GM23338 (cell line): ENCODE data around the gene BTG3. TPM values are rescaled to one million over a fixed set of nuclear protein-coding genes. Genes with fewer than 3 reads are reported as not detected.

ENCODE experiments used
- ATAC-seq: fragments of 200-7000 bp; cut with Tn5 transposase; 3 replicates; pipeline ENCODE4 v1.9.1; 2020
- DNase-seq: peaks from one replicate; pipeline ENCODE4 v3.0.0-alpha.2; 2015; ENCODE audit warnings: low spot score
- H2AFZ ChIP-seq: fragments of 200-600 bp; sonication (generic); 2 replicates; pipeline ENCODE4 v1.8.0; 2016; ENCODE audit warnings: antibody characterized with exemption, mild to moderate bottlenecking, moderate library complexity
- H3F3A ChIP-seq: fragments of 200-600 bp; sonication (generic); replicated peaks from 2 replicates; pipeline ENCODE4 v1.8.0; 2017; ENCODE audit warnings: antibody characterized with exemption, mixed run types, low read depth
- H3K27ac ChIP-seq: fragments of 200-600 bp; sonication (generic); 2 replicates; pipeline ENCODE4 v1.6.1; 2016; ENCODE audit warnings: low read depth
- H3K27me3 ChIP-seq: fragments of 200-600 bp; sonication (generic); 2 replicates; pipeline ENCODE4 v1.8.0; 2016; ENCODE audit warnings: mild to moderate bottlenecking, mixed run types, moderate library complexity; ENCODE audit not compliant: insufficient read depth
- H3K36me3 ChIP-seq: fragments of 200-600 bp; sonication (generic); 2 replicates; pipeline ENCODE4 v1.8.0; 2016; ENCODE audit warnings: mild to moderate bottlenecking; ENCODE audit not compliant: insufficient read depth
- H3K4me1 ChIP-seq: fragments of 200-600 bp; sonication (generic); 2 replicates; pipeline ENCODE4 v1.8.0; 2016; ENCODE audit warnings: mild to moderate bottlenecking, moderate library complexity; ENCODE audit not compliant: insufficient read depth
- H3K4me2 ChIP-seq: fragments of 200-600 bp; sonication (generic); 2 replicates; pipeline ENCODE4 v1.7.1; 2017; ENCODE audit warnings: mixed run types
- H3K4me3 ChIP-seq: fragments of 200-600 bp; sonication (generic); 2 replicates; pipeline ENCODE4 v1.6.1; 2016; ENCODE audit warnings: mixed run types
- H3K79me2 ChIP-seq: fragments of 200-600 bp; sonication (generic); replicated peaks from 2 replicates; pipeline ENCODE4 v1.8.0; 2017; ENCODE audit warnings: mild to moderate bottlenecking; ENCODE audit not compliant: insufficient read depth
- H3K9me2 ChIP-seq: fragments of 200-600 bp; sonication (generic); 2 replicates; pipeline ENCODE4 v1.8.0; 2017; ENCODE audit not compliant: insufficient read depth
- H4K20me1 ChIP-seq: fragments of 200-600 bp; sonication (generic); replicated peaks from 2 replicates; pipeline ENCODE4 v1.8.0; 2017; ENCODE audit warnings: mild to moderate bottlenecking; ENCODE audit not compliant: insufficient read depth
- H3K27ac Mint-ChIP-seq: 2 replicates; pipeline ENCODE4 v1.8.0; 2020; ENCODE audit warnings: inconsistent platforms, mild to moderate bottlenecking, moderate library complexity, mixed read lengths
- H3K27me3 Mint-ChIP-seq: 3 replicates; pipeline ENCODE4 v1.8.0; 2022; ENCODE audit warnings: low read depth, mild to moderate bottlenecking, moderate library complexity, mixed read lengths, inconsistent platforms; ENCODE audit not compliant: insufficient read depth, poor library complexity
- H3K36me3 Mint-ChIP-seq: 3 replicates; pipeline ENCODE4 v1.8.0; 2021; ENCODE audit warnings: low read depth, mild to moderate bottlenecking, inconsistent platforms, moderate library complexity, mixed read lengths
- H3K4me1 Mint-ChIP-seq: 3 replicates; pipeline ENCODE4 v1.8.0; 2020; ENCODE audit warnings: mild to moderate bottlenecking, inconsistent platforms, mixed read lengths
- H3K4me3 Mint-ChIP-seq: 3 replicates; pipeline ENCODE4 v1.8.0; 2021; ENCODE audit warnings: moderate library complexity, mild to moderate bottlenecking, inconsistent platforms, mixed read lengths
- H3K9me3 Mint-ChIP-seq: 3 replicates; pipeline ENCODE4 v1.8.0; 2020; ENCODE audit warnings: moderate library complexity, mild to moderate bottlenecking, inconsistent platforms, mixed read lengths
- CREB1 ChIP-seq: fragments of 250-450 bp; sonication (Bioruptor Pico); IDR thresholded peaks from 2 replicates; pipeline ENCODE4 v1.5.0; 2020; ENCODE audit warnings: low read depth, mild to moderate bottlenecking, moderate library complexity
- ETS1 ChIP-seq: IDR thresholded peaks from 2 replicates; pipeline ENCODE4 v1.6.1; 2016; ENCODE audit warnings: antibody characterized with exemption
- EZH2 ChIP-seq: fragments of 200-600 bp; sonication (generic); IDR thresholded peaks from one replicate; pipeline ENCODE4 v1.8.0; 2017; ENCODE audit warnings: antibody characterized with exemption, mild to moderate bottlenecking, low read depth; ENCODE audit not compliant: unreplicated experiment
- EZH2phosphoT487 ChIP-seq: fragments of 200-600 bp; sonication (generic); IDR thresholded peaks from one replicate; pipeline ENCODE4 v1.8.1; 2018; ENCODE audit warnings: antibody characterized with exemption; ENCODE audit not compliant: unreplicated experiment
- JUNB ChIP-seq: IDR thresholded peaks from one replicate; pipeline ENCODE4 v1.6.1; 2016; ENCODE audit warnings: antibody characterized with exemption; ENCODE audit not compliant: unreplicated experiment
- NANOG ChIP-seq: IDR thresholded peaks from 2 replicates; pipeline ENCODE4 v1.6.1; 2016; ENCODE audit warnings: antibody characterized with exemption, borderline replicate concordance
- POLR2AphosphoS5 ChIP-seq: IDR thresholded peaks from 2 replicates; pipeline ENCODE4 v1.6.1; 2016; ENCODE audit warnings: antibody characterized with exemption, low read depth
- STAT1 ChIP-seq: IDR thresholded peaks from one replicate; pipeline ENCODE4 v1.6.1; 2016; ENCODE audit warnings: antibody characterized with exemption; ENCODE audit not compliant: unreplicated experiment
- ZNF114 ChIP-seq: fragments of 250-450 bp; sonication (Bioruptor Pico); IDR thresholded peaks from 2 replicates; pipeline ENCODE4 v1.5.0; 2020; ENCODE audit warnings: mild to moderate bottlenecking, moderate library complexity
- ZNF331 ChIP-seq: fragments of 250-450 bp; sonication (Bioruptor Pico); IDR thresholded peaks from 2 replicates; pipeline ENCODE4 v1.5.0; 2020; ENCODE audit warnings: low read depth, mild to moderate bottlenecking, moderate library complexity
- polyA plus RNA-seq: library from polyadenylated mRNA; unstranded; fragments of >200 nt; fragmentation: Nextera tagmentation; extraction: Ambion mirVana; gene quantifications from 2 replicates; pipeline ENCODE4 v1.2.1, GENCODE V29; 2016
- total RNA-seq: library from RNA; depleted of rRNA; stranded (reverse); fragments of >200 nt; shearing (Covaris generic); gene quantifications from 2 replicates; pipeline ENCODE4 v1.2.3, GENCODE V29; 2014
- TF ChIP-seq, protein P1 (sequence below): IDR thresholded peaks from one replicate; pipeline ENCODE4 v1.6.1; 2018; ENCODE audit warnings: antibody characterized with exemption; ENCODE audit not compliant: unreplicated experiment
- TF ChIP-seq, protein P2 (sequence below), 2 experiments: fragments of 200-600 bp in 1 of 2; sonication (generic) in 1 of 2; conservative IDR thresholded peaks; 2 replicates each; pipeline versions ENCODE4 v1.5.1 to v1.6.1; 2016 to 2017; ENCODE audit warnings: antibody characterized with exemption in 2 of 2, low read depth in 2 of 2, mild to moderate bottlenecking in 2 of 2, moderate library complexity in 1 of 2
- TF ChIP-seq, protein P3 (sequence below): fragments of 250-450 bp; sonication (Bioruptor Pico); IDR thresholded peaks from 2 replicates; pipeline ENCODE4 v1.5.0; 2020; ENCODE audit warnings: mild to moderate bottlenecking, moderate library complexity

The BTG3 gene
- total and polyA plus RNA-seq, 2 experiments from 2014 or later = 24.0 to 43.8 TPM

GRCh38 chr21:17578162-17578561, 34.5 kb downstream of the BTG3 start:
- no peak overlapping the region for H2AFZ ChIP-seq
- Mint-ChIP-seq H3K4me1 (peaks cover 4% of the 10 kb centered on the region), H3K9me3 (no peaks in the 10 kb centered on the region), H3K36me3 (peaks cover 10% of the 10 kb centered on the region; the same call in 1 of the 3 replicates), H3K27me3 (no peaks in the 10 kb centered on the region), H3K27ac (no peak overlapping the region), H3K4me3 (no peak overlapping the region)
- peaks cover 14% of the 10 kb centered on the region; the same call in 1 of the 2 replicates for H3K79me2 ChIP-seq
- H3K27me3 ChIP-seq = no peaks in the 10 kb centered on the region
- no peak overlapping the region for H3K4me3 ChIP-seq
- peaks cover 3% of the 10 kb centered on the region; the same call in 1 of the 2 replicates for H3K36me3 ChIP-seq
- H4K20me1 ChIP-seq = peaks cover 16% of the 10 kb centered on the region
- no peak overlapping the region for H3K4me2 ChIP-seq
- DNase-seq = no peak
- H3F3A ChIP-seq = no peaks in the 10 kb centered on the region
- TF ChIP-seq STAT1 (no peak), EZH2 (no peak), ZNF331 (CRISPR knock-in tag) (no peak), NANOG (no peak), EZH2phosphoT487 (no peak), JUNB (no peak), CREB1 (CRISPR knock-in tag) (no peak), ZNF114 (CRISPR knock-in tag) (no peak), ETS1 (no peak), POLR2AphosphoS5 (no peak)
- TF ChIP-seq, protein P1, sequence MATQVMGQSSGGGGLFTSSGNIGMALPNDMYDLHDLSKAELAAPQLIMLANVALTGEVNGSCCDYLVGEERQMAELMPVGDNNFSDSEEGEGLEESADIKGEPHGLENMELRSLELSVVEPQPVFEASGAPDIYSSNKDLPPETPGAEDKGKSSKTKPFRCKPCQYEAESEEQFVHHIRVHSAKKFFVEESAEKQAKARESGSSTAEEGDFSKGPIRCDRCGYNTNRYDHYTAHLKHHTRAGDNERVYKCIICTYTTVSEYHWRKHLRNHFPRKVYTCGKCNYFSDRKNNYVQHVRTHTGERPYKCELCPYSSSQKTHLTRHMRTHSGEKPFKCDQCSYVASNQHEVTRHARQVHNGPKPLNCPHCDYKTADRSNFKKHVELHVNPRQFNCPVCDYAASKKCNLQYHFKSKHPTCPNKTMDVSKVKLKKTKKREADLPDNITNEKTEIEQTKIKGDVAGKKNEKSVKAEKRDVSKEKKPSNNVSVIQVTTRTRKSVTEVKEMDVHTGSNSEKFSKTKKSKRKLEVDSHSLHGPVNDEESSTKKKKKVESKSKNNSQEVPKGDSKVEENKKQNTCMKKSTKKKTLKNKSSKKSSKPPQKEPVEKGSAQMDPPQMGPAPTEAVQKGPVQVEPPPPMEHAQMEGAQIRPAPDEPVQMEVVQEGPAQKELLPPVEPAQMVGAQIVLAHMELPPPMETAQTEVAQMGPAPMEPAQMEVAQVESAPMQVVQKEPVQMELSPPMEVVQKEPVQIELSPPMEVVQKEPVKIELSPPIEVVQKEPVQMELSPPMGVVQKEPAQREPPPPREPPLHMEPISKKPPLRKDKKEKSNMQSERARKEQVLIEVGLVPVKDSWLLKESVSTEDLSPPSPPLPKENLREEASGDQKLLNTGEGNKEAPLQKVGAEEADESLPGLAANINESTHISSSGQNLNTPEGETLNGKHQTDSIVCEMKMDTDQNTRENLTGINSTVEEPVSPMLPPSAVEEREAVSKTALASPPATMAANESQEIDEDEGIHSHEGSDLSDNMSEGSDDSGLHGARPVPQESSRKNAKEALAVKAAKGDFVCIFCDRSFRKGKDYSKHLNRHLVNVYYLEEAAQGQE = no peak
- TF ChIP-seq, protein P2, sequence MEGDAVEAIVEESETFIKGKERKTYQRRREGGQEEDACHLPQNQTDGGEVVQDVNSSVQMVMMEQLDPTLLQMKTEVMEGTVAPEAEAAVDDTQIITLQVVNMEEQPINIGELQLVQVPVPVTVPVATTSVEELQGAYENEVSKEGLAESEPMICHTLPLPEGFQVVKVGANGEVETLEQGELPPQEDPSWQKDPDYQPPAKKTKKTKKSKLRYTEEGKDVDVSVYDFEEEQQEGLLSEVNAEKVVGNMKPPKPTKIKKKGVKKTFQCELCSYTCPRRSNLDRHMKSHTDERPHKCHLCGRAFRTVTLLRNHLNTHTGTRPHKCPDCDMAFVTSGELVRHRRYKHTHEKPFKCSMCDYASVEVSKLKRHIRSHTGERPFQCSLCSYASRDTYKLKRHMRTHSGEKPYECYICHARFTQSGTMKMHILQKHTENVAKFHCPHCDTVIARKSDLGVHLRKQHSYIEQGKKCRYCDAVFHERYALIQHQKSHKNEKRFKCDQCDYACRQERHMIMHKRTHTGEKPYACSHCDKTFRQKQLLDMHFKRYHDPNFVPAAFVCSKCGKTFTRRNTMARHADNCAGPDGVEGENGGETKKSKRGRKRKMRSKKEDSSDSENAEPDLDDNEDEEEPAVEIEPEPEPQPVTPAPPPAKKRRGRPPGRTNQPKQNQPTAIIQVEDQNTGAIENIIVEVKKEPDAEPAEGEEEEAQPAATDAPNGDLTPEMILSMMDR (conservative IDR thresholded peaks at IDR 0.05; ENCODE audit: low read depth in 2 of 2) = no peak
- TF ChIP-seq, protein P3, sequence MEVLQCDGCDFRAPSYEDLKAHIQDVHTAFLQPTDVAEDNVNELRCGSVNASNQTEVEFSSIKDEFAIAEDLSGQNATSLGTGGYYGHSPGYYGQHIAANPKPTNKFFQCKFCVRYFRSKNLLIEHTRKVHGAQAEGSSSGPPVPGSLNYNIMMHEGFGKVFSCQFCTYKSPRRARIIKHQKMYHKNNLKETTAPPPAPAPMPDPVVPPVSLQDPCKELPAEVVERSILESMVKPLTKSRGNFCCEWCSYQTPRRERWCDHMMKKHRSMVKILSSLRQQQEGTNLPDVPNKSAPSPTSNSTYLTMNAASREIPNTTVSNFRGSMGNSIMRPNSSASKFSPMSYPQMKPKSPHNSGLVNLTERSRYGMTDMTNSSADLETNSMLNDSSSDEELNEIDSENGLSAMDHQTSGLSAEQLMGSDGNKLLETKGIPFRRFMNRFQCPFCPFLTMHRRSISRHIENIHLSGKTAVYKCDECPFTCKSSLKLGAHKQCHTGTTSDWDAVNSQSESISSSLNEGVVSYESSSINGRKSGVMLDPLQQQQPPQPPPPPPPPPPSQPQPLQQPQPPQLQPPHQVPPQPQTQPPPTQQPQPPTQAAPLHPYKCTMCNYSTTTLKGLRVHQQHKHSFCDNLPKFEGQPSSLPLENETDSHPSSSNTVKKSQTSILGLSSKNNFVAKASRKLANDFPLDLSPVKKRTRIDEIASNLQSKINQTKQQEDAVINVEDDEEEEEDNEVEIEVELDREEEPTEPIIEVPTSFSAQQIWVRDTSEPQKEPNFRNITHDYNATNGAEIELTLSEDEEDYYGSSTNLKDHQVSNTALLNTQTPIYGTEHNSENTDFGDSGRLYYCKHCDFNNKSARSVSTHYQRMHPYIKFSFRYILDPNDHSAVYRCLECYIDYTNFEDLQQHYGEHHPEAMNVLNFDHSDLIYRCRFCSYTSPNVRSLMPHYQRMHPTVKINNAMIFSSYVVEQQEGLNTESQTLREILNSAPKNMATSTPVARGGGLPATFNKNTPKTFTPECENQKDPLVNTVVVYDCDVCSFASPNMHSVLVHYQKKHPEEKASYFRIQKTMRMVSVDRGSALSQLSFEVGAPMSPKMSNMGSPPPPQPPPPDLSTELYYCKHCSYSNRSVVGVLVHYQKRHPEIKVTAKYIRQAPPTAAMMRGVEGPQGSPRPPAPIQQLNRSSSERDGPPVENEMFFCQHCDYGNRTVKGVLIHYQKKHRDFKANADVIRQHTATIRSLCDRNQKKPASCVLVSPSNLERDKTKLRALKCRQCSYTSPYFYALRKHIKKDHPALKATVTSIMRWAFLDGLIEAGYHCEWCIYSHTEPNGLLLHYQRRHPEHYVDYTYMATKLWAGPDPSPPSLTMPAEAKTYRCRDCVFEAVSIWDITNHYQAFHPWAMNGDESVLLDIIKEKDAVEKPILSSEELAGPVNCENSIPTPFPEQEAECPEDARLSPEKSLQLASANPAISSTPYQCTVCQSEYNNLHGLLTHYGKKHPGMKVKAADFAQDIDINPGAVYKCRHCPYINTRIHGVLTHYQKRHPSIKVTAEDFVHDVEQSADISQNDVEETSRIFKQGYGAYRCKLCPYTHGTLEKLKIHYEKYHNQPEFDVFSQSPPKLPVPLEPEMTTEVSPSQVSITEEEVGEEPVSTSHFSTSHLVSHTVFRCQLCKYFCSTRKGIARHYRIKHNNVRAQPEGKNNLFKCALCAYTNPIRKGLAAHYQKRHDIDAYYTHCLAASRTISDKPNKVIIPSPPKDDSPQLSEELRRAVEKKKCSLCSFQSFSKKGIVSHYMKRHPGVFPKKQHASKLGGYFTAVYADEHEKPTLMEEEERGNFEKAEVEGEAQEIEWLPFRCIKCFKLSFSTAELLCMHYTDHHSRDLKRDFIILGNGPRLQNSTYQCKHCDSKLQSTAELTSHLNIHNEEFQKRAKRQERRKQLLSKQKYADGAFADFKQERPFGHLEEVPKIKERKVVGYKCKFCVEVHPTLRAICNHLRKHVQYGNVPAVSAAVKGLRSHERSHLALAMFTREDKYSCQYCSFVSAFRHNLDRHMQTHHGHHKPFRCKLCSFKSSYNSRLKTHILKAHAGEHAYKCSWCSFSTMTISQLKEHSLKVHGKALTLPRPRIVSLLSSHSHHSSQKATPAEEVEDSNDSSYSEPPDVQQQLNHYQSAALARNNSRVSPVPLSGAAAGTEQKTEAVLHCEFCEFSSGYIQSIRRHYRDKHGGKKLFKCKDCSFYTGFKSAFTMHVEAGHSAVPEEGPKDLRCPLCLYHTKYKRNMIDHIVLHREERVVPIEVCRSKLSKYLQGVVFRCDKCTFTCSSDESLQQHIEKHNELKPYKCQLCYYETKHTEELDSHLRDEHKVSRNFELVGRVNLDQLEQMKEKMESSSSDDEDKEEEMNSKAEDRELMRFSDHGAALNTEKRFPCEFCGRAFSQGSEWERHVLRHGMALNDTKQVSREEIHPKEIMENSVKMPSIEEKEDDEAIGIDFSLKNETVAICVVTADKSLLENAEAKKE = no peak
- ATAC-seq = no peak
- H3K27ac ChIP-seq = 0 out of 2 replicates have a peak overlapping the region, but pooled peaks have one; percentile 3
- H3K9me2 ChIP-seq = no peaks in the 10 kb centered on the region
- H3K4me1 ChIP-seq = no peaks in the 10 kb centered on the region
